ENCODE measurements around the gene NKX6-1.

NKX6-1 gene

GRCh38 chr4:84492290-84492689, 6.8 kb downstream of the NKX6-1 start:
- TF ChIP-seq CTCF (IDR thresholded peaks at IDR 0.05; ENCODE audit: low read depth, low read length, missing control alignments) = no peak
- no peak for DNase-seq (ENCODE audit: low read depth)
- H3K4me3 ChIP-seq (ENCODE audit: low read depth, low read length) = no peak overlapping the region

- no peak for DNase-seq (ENCODE audit: low read depth)
- no peak overlapping the region for H3K4me3 ChIP-seq (ENCODE audit: low read depth, low read length)
- no peak for TF ChIP-seq CTCF (IDR thresholded peaks at IDR 0.05; ENCODE audit: low read depth, low read length, missing control alignments)
Measured at GRCh38 chr4:84491481-84491880, 7.6 kb downstream of the NKX6-1 start.

DNA sequence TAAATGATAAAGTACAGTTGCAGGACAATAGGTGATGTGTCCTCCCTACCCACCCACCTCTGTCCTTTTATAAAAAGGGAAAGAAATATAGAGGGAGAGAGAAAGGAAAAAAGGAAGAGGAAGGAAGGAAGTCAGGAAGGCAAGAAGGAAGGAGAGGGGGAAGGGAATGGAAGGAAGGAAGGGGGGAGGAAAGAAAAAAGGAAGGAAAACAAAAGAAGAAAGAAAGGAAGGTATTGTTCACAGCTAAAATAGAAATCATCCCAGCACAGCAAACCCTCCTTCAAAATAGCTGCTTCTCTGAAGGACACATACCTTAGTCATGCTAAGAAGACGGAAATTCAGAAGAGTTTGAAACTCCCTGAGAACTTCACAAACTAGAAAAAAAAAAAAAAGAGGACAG, 8.4 kb downstream of the NKX6-1 start:
- no peak overlapping the region for H3K4me3 ChIP-seq (ENCODE audit: low read depth, low read length)
- no peak for DNase-seq (ENCODE audit: low read depth)
- TF ChIP-seq CTCF (IDR thresholded peaks at IDR 0.05; ENCODE audit: low read depth, low read length, missing control alignments) = no peak

GRCh38 chr4:84484236-84484635, 14.9 kb downstream of the NKX6-1 start:
- H3K4me3 ChIP-seq (ENCODE audit: low read depth, low read length) = no peak overlapping the region
- no peak for DNase-seq (ENCODE audit: low read depth)
- no peak for TF ChIP-seq CTCF (IDR thresholded peaks at IDR 0.05; ENCODE audit: low read depth, low read length, missing control alignments)

DNA sequence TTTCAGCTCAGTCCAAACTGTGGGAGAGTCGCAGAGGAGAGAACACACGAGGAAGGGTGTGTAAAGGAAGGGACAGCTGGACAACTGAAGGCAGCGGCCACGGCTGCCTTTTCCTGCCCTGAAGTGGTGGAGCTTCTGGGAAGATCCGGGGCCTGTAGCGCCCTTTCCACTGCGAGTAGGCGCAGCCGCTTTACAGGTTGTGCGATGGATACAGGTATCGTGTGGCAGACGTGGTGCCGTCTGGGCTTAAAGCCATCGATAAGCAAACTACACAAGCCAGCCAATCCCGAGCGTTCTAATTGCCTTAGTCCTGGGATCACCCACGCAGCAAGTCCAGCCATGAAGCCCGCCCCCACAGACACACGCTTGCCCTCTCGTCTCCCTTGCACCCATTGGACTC, 15.4 kb downstream of the NKX6-1 start:
- no peak for TF ChIP-seq CTCF (IDR thresholded peaks at IDR 0.05; ENCODE audit: low read depth, low read length, missing control alignments)
- no peak overlapping the region for H3K4me3 ChIP-seq (ENCODE audit: low read depth, low read length)
- DNase-seq (ENCODE audit: low read depth) = no peak

GRCh38 chr4:84482564-84483563, 16.2 kb downstream of the NKX6-1 start:
- no peak overlapping the region for H3K4me3 ChIP-seq (ENCODE audit: low read depth, low read length)
- no peak for DNase-seq (ENCODE audit: low read depth)
- no peak for TF ChIP-seq CTCF (IDR thresholded peaks at IDR 0.05; ENCODE audit: low read depth, low read length, missing control alignments)

GRCh38 chr4:84481860-84482245, 17.2 kb downstream of the NKX6-1 start:
- no peak for DNase-seq (ENCODE audit: low read depth)
- no peak overlapping the region for H3K4me3 ChIP-seq (ENCODE audit: low read depth, low read length)
- TF ChIP-seq CTCF (IDR thresholded peaks at IDR 0.05; ENCODE audit: low read depth, low read length, missing control alignments) = no peak
